ENCODE measurements around the gene OSGIN1.

OSGIN1 gene

DNA sequence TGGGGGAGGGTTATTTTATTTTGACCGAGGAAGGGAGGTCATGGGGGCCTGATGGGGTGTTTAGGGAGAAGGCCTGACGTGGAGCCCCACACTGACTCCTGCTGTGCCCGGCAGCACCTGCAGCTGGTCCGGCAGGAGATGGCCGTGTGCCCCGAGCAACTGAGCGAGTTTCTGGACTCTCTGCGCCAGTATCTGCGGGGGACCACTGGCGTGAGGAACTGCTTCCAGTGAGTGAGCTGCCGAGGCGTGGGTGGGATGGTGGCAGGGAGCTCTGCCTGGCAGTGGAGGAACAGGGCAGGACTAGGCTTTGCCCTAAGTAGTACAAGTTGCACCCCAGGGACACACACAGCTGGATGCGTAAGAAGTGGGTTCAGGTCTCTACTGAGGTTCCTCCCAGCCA lies 45.1 kb downstream of the OSGIN1 start:
- Histone ChIP-seq H3K4me1 (ENCODE audit: control insufficient read depth, low read depth, low read length) (no peaks in the 10 kb centered on the region), H3K18ac (ENCODE audit: low read length) (no peak overlapping the region), H3K9ac (ENCODE audit: low read length) (no peak overlapping the region), H3K23ac (ENCODE audit: low read length) (no peak overlapping the region), H3K79me2 (ENCODE audit: control insufficient read depth, insufficient read depth, low read length) (no peaks in the 10 kb centered on the region), H3K27ac (ENCODE audit: low read depth, low read length) (no peak overlapping the region), H4K5ac (ENCODE audit: low read length) (no peak overlapping the region), H3K4me2 (ENCODE audit: low read length) (no peak overlapping the region), H3K4me3 (ENCODE audit: low read length) (no peak overlapping the region), H3K56ac (ENCODE audit: low read length) (no peak overlapping the region), H2BK120ac (ENCODE audit: low read depth, low read length) (no peak overlapping the region), H2AK5ac (ENCODE audit: low read length) (no peak overlapping the region), H2BK15ac (replicated peaks; ENCODE audit: low read depth) (no peak overlapping the region), H3K36me3 (ENCODE audit: control insufficient read depth, insufficient read depth, low read length) (no peaks in the 10 kb centered on the region), H4K8ac (ENCODE audit: low read depth, low read length) (no peak overlapping the region), H3K27me3 (ENCODE audit: insufficient read depth, low read length, poor library complexity) (no peaks in the 10 kb centered on the region), H3K4ac (ENCODE audit: low read depth, low read length) (no peak overlapping the region), H3K79me1 (ENCODE audit: low read length) (no peaks in the 10 kb centered on the region), H2BK5ac (ENCODE audit: low read length) (no peak overlapping the region)
- no peak for DNase-seq
- WGBS (ENCODE audit: extremely low coverage, insufficient coverage, low lambda C conversion rate) = no CpG with 5 or more reads among the region's 13 CpGs

DNA sequence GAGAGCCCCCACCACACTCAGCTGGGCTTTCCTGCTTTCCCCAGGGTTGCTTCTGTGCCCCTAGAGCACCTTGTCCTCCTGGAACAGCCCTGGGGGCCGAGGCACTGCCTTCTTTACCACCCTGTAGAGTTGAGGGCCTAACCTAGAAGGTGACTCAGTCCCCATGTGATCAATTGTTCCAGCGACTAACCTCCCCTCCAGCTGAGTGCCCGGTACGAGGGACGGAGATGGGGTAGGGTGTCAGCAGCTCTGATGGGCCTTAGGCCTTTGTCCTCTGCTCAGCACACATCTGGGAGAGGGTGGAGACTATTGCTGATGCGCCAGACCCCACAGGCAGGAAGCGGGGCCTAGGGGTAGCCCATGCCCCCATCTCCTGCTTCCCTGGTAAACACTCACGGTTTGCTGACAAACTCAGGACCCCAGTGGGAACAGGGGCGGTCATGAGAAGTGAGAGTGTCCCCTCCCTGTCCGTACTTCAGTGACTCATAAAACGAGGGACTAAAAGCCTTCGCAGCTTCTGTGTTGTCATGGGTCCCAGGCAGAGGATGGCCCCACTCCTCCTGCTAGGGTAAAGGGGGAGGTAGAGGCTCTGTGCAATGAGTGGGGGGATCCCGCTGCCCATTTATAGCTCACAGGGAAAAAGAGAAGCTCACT lies 48.1 kb downstream of the OSGIN1 start:
- DNase-seq = peak; percentile 19
- Histone ChIP-seq H3K79me2 (ENCODE audit: control insufficient read depth, insufficient read depth, low read length) (no peaks in the 10 kb centered on the region), H3K9ac (ENCODE audit: low read length) (no peak overlapping the region), H3K18ac (ENCODE audit: low read length) (no peak overlapping the region), H2BK15ac (replicated peaks; ENCODE audit: low read depth) (no peak overlapping the region), H3K4me1 (ENCODE audit: control insufficient read depth, low read depth, low read length) (no peaks in the 10 kb centered on the region), H3K56ac (ENCODE audit: low read length) (peak overlapping the region; percentile 42), H4K5ac (ENCODE audit: low read length) (no peak overlapping the region), H2BK120ac (ENCODE audit: low read depth, low read length) (no peak overlapping the region), H3K4ac (ENCODE audit: low read depth, low read length) (no peak overlapping the region), H2BK5ac (ENCODE audit: low read length) (no peak overlapping the region), H3K79me1 (ENCODE audit: low read length) (no peaks in the 10 kb centered on the region), H3K4me2 (ENCODE audit: low read length) (no peak overlapping the region), H2AK5ac (ENCODE audit: low read length) (no peak overlapping the region), H3K23ac (ENCODE audit: low read length) (no peak overlapping the region), H3K4me3 (ENCODE audit: low read length) (no peak overlapping the region), H3K27me3 (ENCODE audit: insufficient read depth, low read length, poor library complexity) (no peaks in the 10 kb centered on the region), H3K27ac (ENCODE audit: low read depth, low read length) (no peak overlapping the region), H3K36me3 (ENCODE audit: control insufficient read depth, insufficient read depth, low read length) (no peaks in the 10 kb centered on the region), H4K8ac (ENCODE audit: low read depth, low read length) (no peak overlapping the region)
- WGBS (ENCODE audit: extremely low coverage, insufficient coverage, low lambda C conversion rate) = no CpG with 5 or more reads among the region's 13 CpGs

DNA sequence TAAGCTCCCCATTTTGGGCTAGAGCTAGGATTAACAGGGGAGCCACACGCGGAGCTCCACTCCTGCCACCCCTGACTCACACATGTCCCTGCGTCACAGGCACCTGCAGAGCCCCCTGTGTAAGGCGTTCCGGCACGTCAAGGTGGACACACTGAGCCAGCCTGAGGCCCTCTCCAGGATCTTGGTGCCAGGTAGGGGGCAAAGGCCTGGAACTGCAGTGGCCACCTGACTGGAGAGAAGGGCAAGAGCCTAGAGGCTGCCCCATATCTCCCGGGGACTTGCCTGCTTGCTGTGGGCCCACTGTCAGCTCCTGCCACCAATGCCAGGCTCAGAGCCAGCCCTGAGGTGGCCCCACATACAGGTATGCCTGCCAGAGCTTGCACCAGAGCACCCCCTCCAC lies 48.7 kb downstream of the OSGIN1 start:
- no peaks in the 10 kb centered on the region for H3K79me1 ChIP-seq (ENCODE audit: low read length)
- no peak overlapping the region for H3K4me2 ChIP-seq (ENCODE audit: low read length)
- no peaks in the 10 kb centered on the region for H3K4me1 ChIP-seq (ENCODE audit: control insufficient read depth, low read depth, low read length)
- H3K4me3 ChIP-seq (ENCODE audit: low read length) = no peak overlapping the region
- H2BK15ac ChIP-seq (replicated peaks; ENCODE audit: low read depth) = no peak overlapping the region
- no peak overlapping the region for H3K9ac ChIP-seq (ENCODE audit: low read length)
- no peak overlapping the region for H3K23ac ChIP-seq (ENCODE audit: low read length)
- no CpG with 5 or more reads among the region's 7 CpGs for WGBS (ENCODE audit: extremely low coverage, insufficient coverage, low lambda C conversion rate)
- no peak overlapping the region for H3K27ac ChIP-seq (ENCODE audit: low read depth, low read length)
- H4K8ac ChIP-seq (ENCODE audit: low read depth, low read length) = no peak overlapping the region
- no peak overlapping the region for H3K56ac ChIP-seq (ENCODE audit: low read length)
- no peak overlapping the region for H2AK5ac ChIP-seq (ENCODE audit: low read length)
- H4K5ac ChIP-seq (ENCODE audit: low read length) = no peak overlapping the region
- no peaks in the 10 kb centered on the region for H3K79me2 ChIP-seq (ENCODE audit: control insufficient read depth, insufficient read depth, low read length)
- no peaks in the 10 kb centered on the region for H3K36me3 ChIP-seq (ENCODE audit: control insufficient read depth, insufficient read depth, low read length)
- H2BK120ac ChIP-seq (ENCODE audit: low read depth, low read length) = no peak overlapping the region
- DNase-seq = no peak
- H2BK5ac ChIP-seq (ENCODE audit: low read length) = no peak overlapping the region
- H3K4ac ChIP-seq (ENCODE audit: low read depth, low read length) = no peak overlapping the region
- no peak overlapping the region for H3K18ac ChIP-seq (ENCODE audit: low read length)
- H3K27me3 ChIP-seq (ENCODE audit: insufficient read depth, low read length, poor library complexity) = no peaks in the 10 kb centered on the region

DNA sequence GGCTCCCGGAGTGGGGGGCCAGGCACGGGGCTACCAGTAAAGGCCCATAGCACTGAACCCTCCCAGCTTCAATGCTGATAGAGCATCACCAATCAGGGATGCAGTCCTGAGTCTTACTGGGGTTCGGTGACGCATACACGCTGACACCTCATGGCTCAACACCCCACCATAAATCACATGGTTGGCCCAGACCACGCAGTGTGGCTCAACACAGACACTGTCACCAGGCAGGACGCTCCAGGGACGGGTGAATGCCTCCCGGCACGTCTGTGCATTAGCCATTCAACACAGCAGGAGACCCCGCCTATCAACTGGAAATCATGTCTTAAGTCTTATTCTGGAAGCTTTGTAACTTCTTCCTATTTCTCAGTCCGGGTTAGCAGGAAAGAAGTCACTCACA lies 50.0 kb downstream of the OSGIN1 start:
- Histone ChIP-seq H3K4me3 (ENCODE audit: low read length) (no peak overlapping the region), H3K79me1 (ENCODE audit: low read length) (no peaks in the 10 kb centered on the region), H3K36me3 (ENCODE audit: control insufficient read depth, insufficient read depth, low read length) (no peaks in the 10 kb centered on the region), H3K4me2 (ENCODE audit: low read length) (no peak overlapping the region), H3K79me2 (ENCODE audit: control insufficient read depth, insufficient read depth, low read length) (no peaks in the 10 kb centered on the region), H3K18ac (ENCODE audit: low read length) (no peak overlapping the region), H3K27me3 (ENCODE audit: insufficient read depth, low read length, poor library complexity) (no peaks in the 10 kb centered on the region), H3K27ac (ENCODE audit: low read depth, low read length) (no peak overlapping the region), H3K9ac (ENCODE audit: low read length) (no peak overlapping the region), H2BK120ac (ENCODE audit: low read depth, low read length) (no peak overlapping the region), H2BK5ac (ENCODE audit: low read length) (no peak overlapping the region), H3K4ac (ENCODE audit: low read depth, low read length) (no peak overlapping the region), H2BK15ac (replicated peaks; ENCODE audit: low read depth) (no peak overlapping the region), H2AK5ac (ENCODE audit: low read length) (no peak overlapping the region), H4K8ac (ENCODE audit: low read depth, low read length) (no peak overlapping the region), H3K56ac (ENCODE audit: low read length) (no peak overlapping the region), H3K4me1 (ENCODE audit: control insufficient read depth, low read depth, low read length) (no peaks in the 10 kb centered on the region), H4K5ac (ENCODE audit: low read length) (no peak overlapping the region), H3K23ac (ENCODE audit: low read length) (no peak overlapping the region)
- no CpG with 5 or more reads among the region's 12 CpGs for WGBS (ENCODE audit: extremely low coverage, insufficient coverage, low lambda C conversion rate)
- no peak for DNase-seq

DNA sequence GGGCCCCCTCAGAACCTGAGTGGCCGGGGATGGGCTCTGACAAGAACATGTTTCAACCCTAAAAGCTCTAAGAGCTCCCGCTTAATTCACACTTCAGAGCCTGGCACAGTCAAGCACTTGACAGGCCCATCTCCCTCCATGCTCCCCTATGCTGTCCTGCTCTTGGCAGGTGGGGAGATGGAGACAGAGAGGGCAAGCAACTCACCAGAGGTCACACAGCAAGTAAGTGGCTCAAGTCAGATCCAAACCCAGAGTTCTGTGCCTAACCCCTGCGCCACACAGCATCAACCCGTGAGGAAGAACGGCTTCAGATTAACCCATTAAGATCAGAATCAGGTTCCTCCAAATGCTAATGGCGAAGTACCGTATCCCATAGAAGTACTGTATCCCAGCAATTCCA lies 51.4 kb downstream of the OSGIN1 start:
- Histone ChIP-seq H2BK120ac (ENCODE audit: low read depth, low read length) (no peak overlapping the region), H3K4me3 (ENCODE audit: low read length) (no peak overlapping the region), H3K4me1 (ENCODE audit: control insufficient read depth, low read depth, low read length) (no peaks in the 10 kb centered on the region), H3K4ac (ENCODE audit: low read depth, low read length) (no peak overlapping the region), H3K79me1 (ENCODE audit: low read length) (no peaks in the 10 kb centered on the region), H3K27ac (ENCODE audit: low read depth, low read length) (no peak overlapping the region), H4K8ac (ENCODE audit: low read depth, low read length) (no peak overlapping the region), H3K23ac (ENCODE audit: low read length) (no peak overlapping the region), H3K79me2 (ENCODE audit: control insufficient read depth, insufficient read depth, low read length) (no peaks in the 10 kb centered on the region), H3K4me2 (ENCODE audit: low read length) (no peak overlapping the region), H2BK15ac (replicated peaks; ENCODE audit: low read depth) (no peak overlapping the region), H2BK5ac (ENCODE audit: low read length) (no peak overlapping the region), H3K27me3 (ENCODE audit: insufficient read depth, low read length, poor library complexity) (no peaks in the 10 kb centered on the region), H4K5ac (ENCODE audit: low read length) (no peak overlapping the region), H3K9ac (ENCODE audit: low read length) (no peak overlapping the region), H2AK5ac (ENCODE audit: low read length) (no peak overlapping the region), H3K36me3 (ENCODE audit: control insufficient read depth, insufficient read depth, low read length) (no peaks in the 10 kb centered on the region), H3K18ac (ENCODE audit: low read length) (no peak overlapping the region), H3K56ac (ENCODE audit: low read length) (no peak overlapping the region)
- DNase-seq = no peak
- WGBS (ENCODE audit: extremely low coverage, insufficient coverage, low lambda C conversion rate) = no CpG with 5 or more reads among the region's 7 CpGs

DNA sequence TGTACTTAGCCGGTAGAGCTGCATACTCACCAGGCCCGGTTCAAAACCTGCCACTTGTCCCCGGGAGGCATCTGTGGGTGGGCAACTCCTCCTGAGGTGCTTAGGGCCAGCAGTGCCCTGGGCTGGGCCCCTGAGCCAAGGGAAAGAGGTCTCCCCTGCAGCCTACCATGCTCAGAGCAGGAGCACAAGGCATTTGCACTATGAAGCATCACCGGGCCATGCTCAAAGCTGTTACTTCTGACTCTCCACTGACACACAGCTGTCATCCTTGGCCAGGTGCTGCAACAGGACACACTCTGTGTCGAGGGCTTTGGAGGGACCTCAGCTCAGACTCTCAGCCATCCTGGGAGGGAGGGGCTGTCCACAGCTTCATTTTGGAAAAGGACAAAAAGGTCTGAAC lies 52.4 kb downstream of the OSGIN1 start:
- no peak overlapping the region for H2BK15ac ChIP-seq (replicated peaks; ENCODE audit: low read depth)
- no peak overlapping the region for H3K4me2 ChIP-seq (ENCODE audit: low read length)
- H3K56ac ChIP-seq (ENCODE audit: low read length) = no peak overlapping the region
- no CpG with 5 or more reads among the region's 5 CpGs for WGBS (ENCODE audit: extremely low coverage, insufficient coverage, low lambda C conversion rate)
- no peak overlapping the region for H4K5ac ChIP-seq (ENCODE audit: low read length)
- H2BK120ac ChIP-seq (ENCODE audit: low read depth, low read length) = no peak overlapping the region
- H4K8ac ChIP-seq (ENCODE audit: low read depth, low read length) = no peak overlapping the region
- no peak overlapping the region for H3K9ac ChIP-seq (ENCODE audit: low read length)
- no peaks in the 10 kb centered on the region for H3K36me3 ChIP-seq (ENCODE audit: control insufficient read depth, insufficient read depth, low read length)
- H3K27ac ChIP-seq (ENCODE audit: low read depth, low read length) = no peak overlapping the region
- H3K4me3 ChIP-seq (ENCODE audit: low read length) = no peak overlapping the region
- H3K18ac ChIP-seq (ENCODE audit: low read length) = no peak overlapping the region
- no peak for DNase-seq
- H3K27me3 ChIP-seq (ENCODE audit: insufficient read depth, low read length, poor library complexity) = no peaks in the 10 kb centered on the region
- H3K79me1 ChIP-seq (ENCODE audit: low read length) = no peaks in the 10 kb centered on the region
- H2BK5ac ChIP-seq (ENCODE audit: low read length) = no peak overlapping the region
- H2AK5ac ChIP-seq (ENCODE audit: low read length) = no peak overlapping the region
- no peak overlapping the region for H3K4ac ChIP-seq (ENCODE audit: low read depth, low read length)
- H3K4me1 ChIP-seq (ENCODE audit: control insufficient read depth, low read depth, low read length) = no peaks in the 10 kb centered on the region
- no peaks in the 10 kb centered on the region for H3K79me2 ChIP-seq (ENCODE audit: control insufficient read depth, insufficient read depth, low read length)
- no peak overlapping the region for H3K23ac ChIP-seq (ENCODE audit: low read length)

Data from mesendoderm (in vitro differentiated cells).